Progenitor cell of endocrine pancreas (in vitro differentiated cells): ENCODE measurements around the gene PCDH12. TPM values are rescaled to one million over a fixed set of nuclear protein-coding genes. Genes with fewer than 3 reads are reported as not detected.

Experiments used
- DNase-seq: peaks from one replicate; pipeline ENCODE4 v3.0.0; 2021; ENCODE audit warnings: low spot score; ENCODE audit not compliant: unreplicated experiment
- H3K27ac Mint-ChIP-seq: 2 replicates; pipeline ENCODE4 v1.8.0; 2021; ENCODE audit warnings: mild to moderate bottlenecking, moderate library complexity, mixed read lengths
- H3K27me3 Mint-ChIP-seq: 2 replicates; pipeline ENCODE4 v1.8.0; 2021; ENCODE audit warnings: mixed read lengths
- H3K36me3 Mint-ChIP-seq: 2 replicates; pipeline ENCODE4 v1.8.0; 2022; ENCODE audit warnings: mixed read lengths; ENCODE audit not compliant: insufficient read depth
- H3K4me1 Mint-ChIP-seq: 2 replicates; pipeline ENCODE4 v1.8.0; 2021; ENCODE audit warnings: low read depth, mixed read lengths
- H3K4me3 Mint-ChIP-seq: 2 replicates; pipeline ENCODE4 v1.8.0; 2021; ENCODE audit warnings: low read depth, mild to moderate bottlenecking, moderate library complexity, mixed read lengths
- H3K9me3 Mint-ChIP-seq: 2 replicates; pipeline ENCODE4 v1.8.0; 2021; ENCODE audit warnings: low read depth, mixed read lengths
- total RNA-seq: library from RNA; stranded (reverse); gene quantifications from 2 replicates; pipeline ENCODE4 v1.2.1, GENCODE V29; 2021
- TF ChIP-seq, protein P1 (sequence below): fragments of 200-600 bp; sonication (generic); IDR thresholded peaks from one replicate; pipeline ENCODE4 v1.5.0; 2021; ENCODE audit warnings: antibody characterized with exemption, mild to moderate bottlenecking; ENCODE audit not compliant: unreplicated experiment

The PCDH12 gene
- total RNA-seq, 1 donor from 2014 or later = not detected

- Mint-ChIP-seq H3K36me3 (peaks cover 25% of the 10 kb centered on the region), H3K9me3 (no peaks in the 10 kb centered on the region), H3K4me3 (no peak overlapping the region)
Observed at GRCh38 chr5:141973871-141974595, 16.0 kb upstream of the PCDH12 start.

GRCh38 chr5:141969783-141970771 lies 12.1 kb upstream of the PCDH12 start:
- TF ChIP-seq, protein P1, sequence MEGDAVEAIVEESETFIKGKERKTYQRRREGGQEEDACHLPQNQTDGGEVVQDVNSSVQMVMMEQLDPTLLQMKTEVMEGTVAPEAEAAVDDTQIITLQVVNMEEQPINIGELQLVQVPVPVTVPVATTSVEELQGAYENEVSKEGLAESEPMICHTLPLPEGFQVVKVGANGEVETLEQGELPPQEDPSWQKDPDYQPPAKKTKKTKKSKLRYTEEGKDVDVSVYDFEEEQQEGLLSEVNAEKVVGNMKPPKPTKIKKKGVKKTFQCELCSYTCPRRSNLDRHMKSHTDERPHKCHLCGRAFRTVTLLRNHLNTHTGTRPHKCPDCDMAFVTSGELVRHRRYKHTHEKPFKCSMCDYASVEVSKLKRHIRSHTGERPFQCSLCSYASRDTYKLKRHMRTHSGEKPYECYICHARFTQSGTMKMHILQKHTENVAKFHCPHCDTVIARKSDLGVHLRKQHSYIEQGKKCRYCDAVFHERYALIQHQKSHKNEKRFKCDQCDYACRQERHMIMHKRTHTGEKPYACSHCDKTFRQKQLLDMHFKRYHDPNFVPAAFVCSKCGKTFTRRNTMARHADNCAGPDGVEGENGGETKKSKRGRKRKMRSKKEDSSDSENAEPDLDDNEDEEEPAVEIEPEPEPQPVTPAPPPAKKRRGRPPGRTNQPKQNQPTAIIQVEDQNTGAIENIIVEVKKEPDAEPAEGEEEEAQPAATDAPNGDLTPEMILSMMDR = no peak
- H3K27me3 Mint-ChIP-seq = no peaks in the 10 kb centered on the region
- H3K4me3 Mint-ChIP-seq = peak overlapping the region; percentile 95
- DNase-seq = no peak
- H3K27ac Mint-ChIP-seq = peak overlapping the region; percentile 98
- H3K36me3 Mint-ChIP-seq = peaks cover 16% of the 10 kb centered on the region
- no peaks in the 10 kb centered on the region for H3K9me3 Mint-ChIP-seq
- H3K4me1 Mint-ChIP-seq = peaks cover 17% of the 10 kb centered on the region

More at GRCh38 chr5:141973871-141974595, 16.0 kb upstream of the PCDH12 start:
- Mint-ChIP-seq H3K4me1 (peaks cover 17% of the 10 kb centered on the region), H3K27ac (no peak overlapping the region), H3K27me3 (no peaks in the 10 kb centered on the region)
- no peak for DNase-seq
- TF ChIP-seq, protein P1 = no peak

DNA sequence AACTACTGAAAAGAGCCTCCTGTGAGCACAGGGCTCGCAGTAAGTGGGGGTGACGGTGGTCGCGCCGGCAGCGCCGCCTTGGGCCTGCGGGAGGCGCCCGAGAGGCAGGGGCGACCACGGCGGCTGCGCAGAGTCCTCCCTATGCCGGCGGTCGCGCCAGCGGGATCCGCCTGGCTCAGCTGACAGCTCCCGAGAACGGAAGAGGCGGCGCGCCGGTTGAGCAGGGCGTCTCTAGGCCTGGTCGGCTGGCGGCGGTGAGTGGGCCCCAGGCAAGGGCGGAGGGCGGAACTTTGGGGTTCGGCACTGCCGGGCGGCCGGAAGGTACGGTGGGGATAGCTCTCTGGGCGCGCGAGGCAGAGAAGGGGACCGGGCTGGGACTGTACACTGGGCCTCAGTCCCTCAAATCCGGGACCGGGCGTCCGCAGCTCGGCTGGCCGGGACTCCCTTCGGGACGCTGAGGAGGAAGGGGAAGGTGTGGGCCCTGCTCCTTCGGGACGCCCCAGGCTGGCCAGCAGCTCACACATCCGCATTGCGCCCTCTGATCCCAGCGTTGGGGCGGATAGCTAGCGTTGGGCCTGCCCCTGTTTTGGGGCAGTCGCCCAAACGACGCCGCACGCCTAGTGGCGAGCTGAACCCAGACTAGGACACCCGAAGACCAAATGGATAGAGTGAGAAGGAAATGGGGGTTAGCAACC lies 11.1 kb upstream of the PCDH12 start, which contains the start of gene RNF14:
Gene RNF14 (plus strand): TSS at position 192 of the 695 bp plus-strand sequence. CDS start 4,484 bp downstream, outside the sequence.
- Mint-ChIP-seq H3K36me3 (peaks cover 10% of the 10 kb centered on the region), H3K4me1 (peaks cover 17% of the 10 kb centered on the region), H3K27me3 (no peaks in the 10 kb centered on the region), H3K4me3 (peak within 1 kb of the TSS; percentile 95), H3K9me3 (no peaks in the 10 kb centered on the region), H3K27ac (peak within 1 kb of the TSS; percentile 98)
- TF ChIP-seq, protein P1 = peak; percentile 94
- peak; percentile 89 for DNase-seq

- Mint-ChIP-seq H3K27me3 (no peaks in the 10 kb centered on the region), H3K27ac (no peak overlapping the region), H3K4me3 (no peak overlapping the region), H3K4me1 (peaks cover 15% of the 10 kb centered on the region), H3K9me3 (no peaks in the 10 kb centered on the region), H3K36me3 (peaks cover under 1% of the 10 kb centered on the region)
- DNase-seq = no peak
- TF ChIP-seq, protein P1 = no peak
Observed at GRCh38 chr5:141966963-141967333, 8.9 kb upstream of the PCDH12 start.
